Measurements from ENCODE around the gene EXOSC2. TPM values are rescaled to one million over a fixed set of nuclear protein-coding genes. Genes with fewer than 3 reads are reported as not detected.

EXOSC2 gene
- total RNA-seq, 2 experiments from 2014 or later = 65.0 to 89.9 TPM

- CTCF ChIA-PET (ENCODE audit: unreplicated experiment) = no interaction called here
These were observed 41.8 kb upstream of the EXOSC2 start for GRCh38 chr9:130651752-130652151.

GRCh38 chr9:130654879-130655278 is 38.7 kb upstream of the EXOSC2 start:
- Histone ChIP-seq H3K9me2 (ENCODE audit: insufficient read depth, low read length) (no peaks in the 10 kb centered on the region), H3K4me1 (ENCODE audit: insufficient read depth, low read length, poor library complexity, severe bottlenecking) (no peaks in the 10 kb centered on the region), H3K27ac (ENCODE audit: low read depth, low read length, poor library complexity, severe bottlenecking) (no peak overlapping the region), H3K4me2 (ENCODE audit: low read length) (no peak overlapping the region), H3K9me3 (ENCODE audit: low read length) (no peaks in the 10 kb centered on the region), H3K4me3 (ENCODE audit: low read depth, low read length, poor library complexity, severe bottlenecking) (no peak overlapping the region), H2AFZ (ENCODE audit: low read length) (no peak overlapping the region), H3K79me2 (ENCODE audit: insufficient read depth, low read depth, low read length) (no peaks in the 10 kb centered on the region), H3K36me3 (ENCODE audit: insufficient read depth, low read length) (no peaks in the 10 kb centered on the region), H4K20me1 (ENCODE audit: insufficient read depth, low read length) (no peaks in the 10 kb centered on the region; the same call in 1 of the 2 replicates)
- no peak for DNase-seq (ENCODE audit: low spot score)
- no TSS peak for BruUV-seq (replicated peaks)
- ChIA-PET CTCF (ENCODE audit: unreplicated experiment) (no interaction called here), POLR2A (interaction anchor here (0.7 kb wide), 1 partner anchor 153 kb away, joined by 3 read pairs; no protein-coding TSS in a partner anchor)
- TF ChIP-seq CTCF (conservative IDR thresholded peaks at IDR 0.05; ENCODE audit: low read length) (no peak), EZH2phosphoT487 (IDR thresholded peaks at IDR 0.05; ENCODE audit: borderline replicate concordance, low read depth, low read length) (no peak)
- intact Hi-C loops (cut with micrococcal nuclease; ENCODE audit: unreplicated experiment) = no loop called here

More at GRCh38 chr9:130651752-130652151, 41.8 kb upstream of the EXOSC2 start:
- Histone ChIP-seq H3K9me2 (ENCODE audit: insufficient read depth, low read length) (no peaks in the 10 kb centered on the region), H3K27ac (ENCODE audit: low read depth, low read length, poor library complexity, severe bottlenecking) (no peak overlapping the region), H3K79me2 (ENCODE audit: insufficient read depth, low read depth, low read length) (no peaks in the 10 kb centered on the region), H3K9me3 (ENCODE audit: low read length) (no peaks in the 10 kb centered on the region), H2AFZ (ENCODE audit: low read length) (no peak overlapping the region), H3K4me3 (ENCODE audit: low read depth, low read length, poor library complexity, severe bottlenecking) (no peak overlapping the region), H3K4me2 (ENCODE audit: low read length) (no peak overlapping the region), H3K4me1 (ENCODE audit: insufficient read depth, low read length, poor library complexity, severe bottlenecking) (no peaks in the 10 kb centered on the region), H4K20me1 (ENCODE audit: insufficient read depth, low read length) (no peaks in the 10 kb centered on the region), H3K36me3 (ENCODE audit: insufficient read depth, low read length) (no peaks in the 10 kb centered on the region)
- no peak for TF ChIP-seq EZH2phosphoT487 (IDR thresholded peaks at IDR 0.05; ENCODE audit: borderline replicate concordance, low read depth, low read length)
- TF ChIP-seq CTCF (conservative IDR thresholded peaks at IDR 0.05; ENCODE audit: low read length) = no peak
- intact Hi-C loops (cut with micrococcal nuclease; ENCODE audit: unreplicated experiment) = no loop called here
- no TSS peak for BruUV-seq (replicated peaks)
- DNase-seq (ENCODE audit: low spot score) = no peak
- POLR2A ChIA-PET = interaction anchor here (0.6 to 0.8 kb wide), 2 partner anchors 41 to 901 kb away, joined by 3 to 5 read pairs; partner anchors contain the start of gene EXOSC2

- intact Hi-C loops (cut with micrococcal nuclease; ENCODE audit: unreplicated experiment) = no loop called here
- Histone ChIP-seq H3K79me2 (ENCODE audit: insufficient read depth, low read depth, low read length) (no peaks in the 10 kb centered on the region), H2AFZ (ENCODE audit: low read length) (no peak overlapping the region), H4K20me1 (ENCODE audit: insufficient read depth, low read length) (no peaks in the 10 kb centered on the region; the same call in 1 of the 2 replicates), H3K4me3 (ENCODE audit: low read depth, low read length, poor library complexity, severe bottlenecking) (no peak overlapping the region), H3K36me3 (ENCODE audit: insufficient read depth, low read length) (no peaks in the 10 kb centered on the region), H3K9me2 (ENCODE audit: insufficient read depth, low read length) (no peaks in the 10 kb centered on the region), H3K4me2 (ENCODE audit: low read length) (no peak overlapping the region), H3K27ac (ENCODE audit: low read depth, low read length, poor library complexity, severe bottlenecking) (no peak overlapping the region), H3K4me1 (ENCODE audit: insufficient read depth, low read length, poor library complexity, severe bottlenecking) (no peaks in the 10 kb centered on the region), H3K9me3 (ENCODE audit: low read length) (no peaks in the 10 kb centered on the region)
- POLR2A ChIA-PET = no interaction called here
- BruUV-seq (replicated peaks) = no TSS peak
- DNase-seq (ENCODE audit: low spot score) = no peak
- no peak for TF ChIP-seq EZH2phosphoT487 (IDR thresholded peaks at IDR 0.05; ENCODE audit: borderline replicate concordance, low read depth, low read length)
- CTCF ChIA-PET (ENCODE audit: unreplicated experiment) = no interaction called here
These were observed 34.5 kb upstream of the EXOSC2 start for GRCh38 chr9:130658893-130659698.

Measured in OCI-LY7 (cell line).